OCI-LY3 (cell line): ENCODE measurements around the gene HASPIN.

Experiments
- EZH2phosphoT487 ChIP-seq: fragments of 200-600 bp; shearing (Covaris generic); IDR thresholded peaks from 2 replicates; pipeline ENCODE4 v1.6.1; 2018; ENCODE audit warnings: antibody characterized with exemption, mixed run types, low read depth
- TF ChIP-seq, protein P1 (sequence below): fragments of 200-600, 300-600 bp; sonication (generic); IDR thresholded peaks from 2 replicates; pipeline ENCODE4 v1.5.1; 2014; ENCODE audit warnings: antibody characterized with exemption, low read length, low read depth

DNA sequence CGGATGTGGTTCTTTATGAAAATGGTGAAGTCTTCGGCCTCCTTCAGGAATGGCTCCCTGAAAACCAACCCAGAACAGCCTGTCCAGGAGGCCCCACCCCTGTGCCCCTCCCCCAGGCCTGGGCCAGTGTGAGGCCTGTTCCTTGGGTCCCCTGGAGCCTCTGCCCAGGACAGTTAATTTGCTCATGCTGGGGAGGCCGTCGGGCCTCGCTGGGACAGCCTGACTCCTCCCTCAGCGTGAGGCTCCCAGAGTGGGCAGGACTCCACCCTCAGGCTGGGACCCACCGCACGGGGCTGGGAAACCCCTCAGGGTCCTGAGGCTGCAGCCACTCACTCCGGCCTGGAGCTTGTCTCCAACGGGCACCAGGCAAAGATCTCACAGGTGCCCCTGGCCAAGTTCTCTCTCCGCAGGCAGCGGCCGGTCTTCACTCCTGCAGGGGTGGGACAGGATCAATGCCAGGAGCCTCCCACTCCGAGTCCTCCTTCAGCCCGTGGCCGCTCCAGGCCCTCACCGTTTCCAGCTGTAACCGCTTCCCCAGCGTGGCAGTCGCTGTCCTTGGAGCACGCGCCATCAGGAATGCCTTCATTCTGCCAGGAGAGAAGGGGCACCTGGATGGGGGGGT is 33.5 kb upstream of the HASPIN start:
- TF ChIP-seq, protein P1, sequence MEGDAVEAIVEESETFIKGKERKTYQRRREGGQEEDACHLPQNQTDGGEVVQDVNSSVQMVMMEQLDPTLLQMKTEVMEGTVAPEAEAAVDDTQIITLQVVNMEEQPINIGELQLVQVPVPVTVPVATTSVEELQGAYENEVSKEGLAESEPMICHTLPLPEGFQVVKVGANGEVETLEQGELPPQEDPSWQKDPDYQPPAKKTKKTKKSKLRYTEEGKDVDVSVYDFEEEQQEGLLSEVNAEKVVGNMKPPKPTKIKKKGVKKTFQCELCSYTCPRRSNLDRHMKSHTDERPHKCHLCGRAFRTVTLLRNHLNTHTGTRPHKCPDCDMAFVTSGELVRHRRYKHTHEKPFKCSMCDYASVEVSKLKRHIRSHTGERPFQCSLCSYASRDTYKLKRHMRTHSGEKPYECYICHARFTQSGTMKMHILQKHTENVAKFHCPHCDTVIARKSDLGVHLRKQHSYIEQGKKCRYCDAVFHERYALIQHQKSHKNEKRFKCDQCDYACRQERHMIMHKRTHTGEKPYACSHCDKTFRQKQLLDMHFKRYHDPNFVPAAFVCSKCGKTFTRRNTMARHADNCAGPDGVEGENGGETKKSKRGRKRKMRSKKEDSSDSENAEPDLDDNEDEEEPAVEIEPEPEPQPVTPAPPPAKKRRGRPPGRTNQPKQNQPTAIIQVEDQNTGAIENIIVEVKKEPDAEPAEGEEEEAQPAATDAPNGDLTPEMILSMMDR: no peak
- no peak for TF ChIP-seq EZH2phosphoT487
